ENCODE measurements around the gene HES3. TPM values are rescaled to one million over a fixed set of nuclear protein-coding genes. Genes with fewer than 3 reads are reported as not detected.

Gene HES3
- total RNA-seq, 1 donor: not detected

DNA sequence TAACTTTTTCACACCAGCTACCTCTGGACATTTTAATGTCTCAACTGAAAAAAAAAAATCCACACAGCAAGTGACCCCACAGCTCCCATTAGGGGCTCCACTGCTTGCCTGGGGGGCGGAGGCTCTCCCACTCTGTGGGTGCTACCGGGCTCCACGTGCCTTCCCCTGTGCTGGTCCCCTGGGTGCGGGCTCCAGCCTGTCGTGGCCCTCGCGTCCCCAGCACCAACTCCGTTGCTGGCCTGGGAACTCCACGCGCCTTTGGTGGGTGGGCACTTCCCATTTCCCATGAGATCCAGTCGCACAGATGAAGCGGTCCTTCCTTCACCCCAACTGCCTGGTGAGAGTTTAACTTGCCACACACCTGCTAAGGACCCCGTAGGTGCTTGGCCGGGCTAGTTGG lies 44.0 kb downstream of the HES3 start:
- no peak overlapping the region for H3K4me2 ChIP-seq (ENCODE audit: insufficient read depth, low read length)

DNA sequence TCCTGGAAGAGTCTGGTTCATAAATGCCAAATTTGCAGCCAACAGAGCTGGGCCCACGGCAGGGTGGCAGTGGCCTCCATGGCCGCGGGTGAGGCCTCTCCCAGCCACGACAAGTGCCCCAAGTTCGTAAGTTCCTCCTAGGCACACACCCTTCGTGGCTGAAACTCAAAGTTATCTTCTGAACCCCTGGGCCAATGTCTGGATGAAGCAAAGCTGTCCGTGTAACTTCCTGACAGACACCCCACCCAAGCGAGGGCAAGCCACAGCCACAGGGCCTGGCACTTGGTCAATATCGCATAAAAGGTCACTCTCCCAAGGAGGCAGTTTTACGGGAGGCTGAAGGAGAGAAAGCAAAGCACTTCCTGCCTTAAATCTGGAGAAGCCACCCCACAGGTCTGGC lies 44.7 kb downstream of the HES3 start:
- Histone ChIP-seq H3K4me2 (ENCODE audit: insufficient read depth, low read length) (no peak overlapping the region), H4K20me1 (ENCODE audit: insufficient read depth, low read length) (no peaks in the 10 kb centered on the region), H3K9me3 (ENCODE audit: low read depth, low read length) (no peaks in the 10 kb centered on the region), H2AFZ (ENCODE audit: low read length) (no peak overlapping the region), H3K27me3 (ENCODE audit: insufficient read depth, low read length) (no peaks in the 10 kb centered on the region), H3K4me1 (ENCODE audit: insufficient read depth, low read length) (no peaks in the 10 kb centered on the region), H3K27ac (ENCODE audit: low read depth, low read length) (no peak overlapping the region), H3K36me3 (ENCODE audit: insufficient read depth, low read length) (no peaks in the 10 kb centered on the region), H3K79me2 (ENCODE audit: insufficient read depth, low read length) (no peaks in the 10 kb centered on the region), H3K4me3 (ENCODE audit: insufficient read depth, low read length) (no peak overlapping the region)
- TF ChIP-seq, protein P1, sequence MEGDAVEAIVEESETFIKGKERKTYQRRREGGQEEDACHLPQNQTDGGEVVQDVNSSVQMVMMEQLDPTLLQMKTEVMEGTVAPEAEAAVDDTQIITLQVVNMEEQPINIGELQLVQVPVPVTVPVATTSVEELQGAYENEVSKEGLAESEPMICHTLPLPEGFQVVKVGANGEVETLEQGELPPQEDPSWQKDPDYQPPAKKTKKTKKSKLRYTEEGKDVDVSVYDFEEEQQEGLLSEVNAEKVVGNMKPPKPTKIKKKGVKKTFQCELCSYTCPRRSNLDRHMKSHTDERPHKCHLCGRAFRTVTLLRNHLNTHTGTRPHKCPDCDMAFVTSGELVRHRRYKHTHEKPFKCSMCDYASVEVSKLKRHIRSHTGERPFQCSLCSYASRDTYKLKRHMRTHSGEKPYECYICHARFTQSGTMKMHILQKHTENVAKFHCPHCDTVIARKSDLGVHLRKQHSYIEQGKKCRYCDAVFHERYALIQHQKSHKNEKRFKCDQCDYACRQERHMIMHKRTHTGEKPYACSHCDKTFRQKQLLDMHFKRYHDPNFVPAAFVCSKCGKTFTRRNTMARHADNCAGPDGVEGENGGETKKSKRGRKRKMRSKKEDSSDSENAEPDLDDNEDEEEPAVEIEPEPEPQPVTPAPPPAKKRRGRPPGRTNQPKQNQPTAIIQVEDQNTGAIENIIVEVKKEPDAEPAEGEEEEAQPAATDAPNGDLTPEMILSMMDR (IDR thresholded peaks at IDR 0.05; ENCODE audit: extremely low read depth, low read depth, low read length): no peak
- DNase-seq (ENCODE audit: insufficient read length, low spot score, missing footprints): no peak

More for the DNA sequence above, 44.0 kb downstream of the HES3 start:
- H3K79me2 ChIP-seq (ENCODE audit: insufficient read depth, low read length): no peaks in the 10 kb centered on the region
- H3K27me3 ChIP-seq (ENCODE audit: insufficient read depth, low read length): no peaks in the 10 kb centered on the region
- H3K36me3 ChIP-seq (ENCODE audit: insufficient read depth, low read length): no peaks in the 10 kb centered on the region
- H4K20me1 ChIP-seq (ENCODE audit: insufficient read depth, low read length): no peaks in the 10 kb centered on the region
- H3K4me1 ChIP-seq (ENCODE audit: insufficient read depth, low read length): no peaks in the 10 kb centered on the region
- no peak overlapping the region for H3K4me3 ChIP-seq (ENCODE audit: insufficient read depth, low read length)
- DNase-seq (ENCODE audit: insufficient read length, low spot score, missing footprints): no peak
- no peak overlapping the region for H3K27ac ChIP-seq (ENCODE audit: low read depth, low read length)
- TF ChIP-seq, protein P1 (IDR thresholded peaks at IDR 0.05; ENCODE audit: extremely low read depth, low read depth, low read length): no peak
- no peak overlapping the region for H2AFZ ChIP-seq (ENCODE audit: low read length)
- H3K9me3 ChIP-seq (ENCODE audit: low read depth, low read length): no peaks in the 10 kb centered on the region

DNA sequence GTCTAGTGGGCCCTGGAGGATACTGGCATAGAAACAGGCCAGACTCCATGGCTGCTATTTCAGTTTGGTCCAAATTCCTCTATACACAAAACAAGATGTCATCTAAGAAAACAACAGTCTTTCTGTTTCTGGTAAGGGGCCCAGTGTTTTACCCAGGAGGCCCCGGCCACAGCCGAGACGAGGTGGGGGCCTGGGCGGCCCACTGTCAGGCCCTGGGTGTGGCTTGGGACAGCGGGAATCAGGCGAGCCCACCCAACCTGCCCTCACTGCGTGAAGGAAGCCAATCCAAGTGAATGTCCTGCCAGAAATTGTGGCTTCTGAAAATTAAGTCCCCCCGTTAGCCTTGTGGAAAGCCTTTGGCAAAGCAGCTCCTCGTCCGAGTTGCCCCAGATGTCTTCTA lies 48.1 kb downstream of the HES3 start:
- H3K9me3 ChIP-seq (ENCODE audit: low read depth, low read length): no peaks in the 10 kb centered on the region
- H3K27ac ChIP-seq (ENCODE audit: low read depth, low read length): no peak overlapping the region
- DNase-seq (ENCODE audit: insufficient read length, low spot score, missing footprints): no peak
- no peak overlapping the region for H2AFZ ChIP-seq (ENCODE audit: low read length)
- no peaks in the 10 kb centered on the region for H4K20me1 ChIP-seq (ENCODE audit: insufficient read depth, low read length)
- H3K4me2 ChIP-seq (ENCODE audit: insufficient read depth, low read length): no peak overlapping the region
- no peaks in the 10 kb centered on the region for H3K79me2 ChIP-seq (ENCODE audit: insufficient read depth, low read length)
- no peak overlapping the region for H3K4me3 ChIP-seq (ENCODE audit: insufficient read depth, low read length)
- H3K27me3 ChIP-seq (ENCODE audit: insufficient read depth, low read length): no peaks in the 10 kb centered on the region
- H3K36me3 ChIP-seq (ENCODE audit: insufficient read depth, low read length): peaks cover 3% of the 10 kb centered on the region
- TF ChIP-seq, protein P1 (IDR thresholded peaks at IDR 0.05; ENCODE audit: extremely low read depth, low read depth, low read length): no peak
- no peaks in the 10 kb centered on the region for H3K4me1 ChIP-seq (ENCODE audit: insufficient read depth, low read length)

DNA sequence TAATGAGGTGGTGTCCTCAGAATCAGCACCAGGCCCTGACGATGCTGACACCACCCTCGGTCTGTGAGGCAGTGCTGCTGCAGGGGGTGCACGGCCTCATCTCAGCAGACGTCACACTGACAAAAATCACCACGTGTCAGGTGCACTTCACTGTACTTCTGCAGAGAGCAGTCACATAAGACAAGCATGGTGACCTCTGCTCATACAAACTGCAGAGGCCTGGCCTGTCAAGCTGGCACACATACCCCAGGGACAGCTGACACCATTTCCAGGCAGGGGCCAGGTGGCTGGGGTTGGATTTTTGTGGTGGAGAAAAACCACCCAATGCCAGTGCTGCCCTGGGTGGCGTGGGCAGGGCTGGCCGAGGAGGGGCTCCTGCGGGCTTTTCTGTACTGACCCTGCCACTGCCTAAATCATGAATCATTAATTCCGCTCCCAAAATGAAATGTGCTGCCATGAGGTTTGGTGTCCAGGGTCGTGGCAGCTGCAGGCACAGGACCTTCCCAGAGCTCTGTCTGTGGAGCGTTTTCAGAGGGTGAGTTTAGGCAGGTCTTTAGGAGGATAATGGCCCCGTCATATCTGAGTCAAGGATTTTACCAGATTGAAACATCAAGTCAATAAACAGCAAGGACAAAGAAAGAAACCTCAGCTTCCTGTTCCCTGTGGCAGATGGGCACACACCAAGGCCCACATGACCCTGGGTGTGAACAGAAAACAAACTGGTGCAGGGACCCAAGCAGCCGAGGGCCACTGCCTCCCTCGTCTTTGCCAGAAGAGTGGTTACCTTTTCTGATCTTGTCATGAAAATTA lies 50.3 kb downstream of the HES3 start:
- H3K4me2 ChIP-seq (ENCODE audit: insufficient read depth, low read length): no peak overlapping the region
- H3K4me1 ChIP-seq (ENCODE audit: insufficient read depth, low read length): no peaks in the 10 kb centered on the region
- DNase-seq (ENCODE audit: insufficient read length, low spot score, missing footprints): no peak
- H2AFZ ChIP-seq (ENCODE audit: low read length): no peak overlapping the region
- no peaks in the 10 kb centered on the region for H3K27me3 ChIP-seq (ENCODE audit: insufficient read depth, low read length)
- H3K36me3 ChIP-seq (ENCODE audit: insufficient read depth, low read length): peaks cover 3% of the 10 kb centered on the region
- no peaks in the 10 kb centered on the region for H4K20me1 ChIP-seq (ENCODE audit: insufficient read depth, low read length)
- H3K9me3 ChIP-seq (ENCODE audit: low read depth, low read length): no peaks in the 10 kb centered on the region
- H3K79me2 ChIP-seq (ENCODE audit: insufficient read depth, low read length): no peaks in the 10 kb centered on the region
- H3K4me3 ChIP-seq (ENCODE audit: insufficient read depth, low read length): no peak overlapping the region
- TF ChIP-seq, protein P1 (IDR thresholded peaks at IDR 0.05; ENCODE audit: extremely low read depth, low read depth, low read length): no peak
- H3K27ac ChIP-seq (ENCODE audit: low read depth, low read length): no peak overlapping the region
